Measurements from ENCODE around the gene CASK.

CASK gene

DNA sequence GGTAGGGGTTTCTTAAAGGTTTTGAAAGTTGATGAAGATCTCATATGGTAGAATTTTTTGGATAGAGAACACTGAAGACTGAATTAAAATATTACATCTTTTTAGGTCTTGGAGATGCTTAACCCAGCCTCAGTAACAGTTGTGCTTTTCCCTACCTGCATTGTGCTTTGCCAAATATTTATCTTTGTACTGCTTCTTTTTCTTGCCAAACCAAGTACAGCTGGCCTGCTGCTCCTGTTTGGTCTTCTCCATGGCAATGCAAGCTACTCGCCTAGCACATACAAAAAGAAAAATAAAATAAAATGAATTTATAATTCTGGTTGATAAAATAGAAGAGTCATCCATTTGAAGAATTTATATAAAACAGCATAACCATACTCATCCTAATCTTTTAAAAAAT lies 380.8 kb downstream of the CASK start:
- Histone ChIP-seq H3K4me1 (ENCODE audit: control insufficient read depth, insufficient read depth, low read length) (no peaks in the 10 kb centered on the region), H3K36me3 (ENCODE audit: control insufficient read depth in 2 of 2, insufficient read depth in 2 of 2, low read length in 2 of 2) (peaks cover 0 to 4% of the 10 kb centered on the region in 2 donors), H3K9ac (ENCODE audit: low read length in 2 of 2) (no peak overlapping the region), H3K27ac (ENCODE audit: low read length) (no peak overlapping the region), H3K4me3 (ENCODE audit: low read length in 2 of 2) (no peak overlapping the region), H3K9me3 (ENCODE audit: control insufficient read depth in 2 of 2, low read length in 2 of 2) (no peaks in the 10 kb centered on the region), H3K27me3 (ENCODE audit: control insufficient read depth in 1 of 2, insufficient read depth in 2 of 2, low read length in 2 of 2) (peaks cover 0 to 3% of the 10 kb centered on the region in 2 donors)

DNA sequence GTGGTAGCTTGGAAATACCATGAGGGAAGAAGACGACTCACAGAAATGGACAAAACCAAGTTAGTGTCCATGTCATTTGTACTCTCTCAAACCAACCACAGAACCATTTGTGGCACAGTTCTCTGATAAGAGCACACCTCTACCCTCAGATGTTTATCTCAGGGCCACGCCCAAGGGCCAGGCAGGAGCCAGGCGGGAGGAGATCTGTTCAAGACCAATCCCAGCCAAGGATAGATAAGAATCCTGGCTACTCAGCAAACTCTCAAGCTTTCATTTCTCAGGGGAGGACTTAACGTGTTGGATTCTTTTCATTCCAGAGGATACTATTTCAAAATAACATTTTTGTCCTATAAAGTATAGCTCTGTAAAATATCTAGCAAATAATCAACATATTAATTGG lies 381.2 kb downstream of the CASK start:
- peaks cover 0 to 4% of the 10 kb centered on the region in 2 donors for H3K36me3 ChIP-seq (ENCODE audit: control insufficient read depth in 2 of 2, insufficient read depth in 2 of 2, low read length in 2 of 2)
- H3K4me1 ChIP-seq (ENCODE audit: control insufficient read depth, insufficient read depth, low read length), result no peaks in the 10 kb centered on the region
- H3K27me3 ChIP-seq (ENCODE audit: control insufficient read depth in 1 of 2, insufficient read depth in 2 of 2, low read length in 2 of 2), result peaks cover 0 to 3% of the 10 kb centered on the region in 2 donors
- no peak overlapping the region for H3K27ac ChIP-seq (ENCODE audit: low read length)
- H3K9ac ChIP-seq (ENCODE audit: low read length in 2 of 2), result no peak overlapping the region
- H3K4me3 ChIP-seq (ENCODE audit: low read length in 2 of 2), result no peak overlapping the region
- H3K9me3 ChIP-seq (ENCODE audit: control insufficient read depth in 2 of 2, low read length in 2 of 2), result no peaks in the 10 kb centered on the region

DNA sequence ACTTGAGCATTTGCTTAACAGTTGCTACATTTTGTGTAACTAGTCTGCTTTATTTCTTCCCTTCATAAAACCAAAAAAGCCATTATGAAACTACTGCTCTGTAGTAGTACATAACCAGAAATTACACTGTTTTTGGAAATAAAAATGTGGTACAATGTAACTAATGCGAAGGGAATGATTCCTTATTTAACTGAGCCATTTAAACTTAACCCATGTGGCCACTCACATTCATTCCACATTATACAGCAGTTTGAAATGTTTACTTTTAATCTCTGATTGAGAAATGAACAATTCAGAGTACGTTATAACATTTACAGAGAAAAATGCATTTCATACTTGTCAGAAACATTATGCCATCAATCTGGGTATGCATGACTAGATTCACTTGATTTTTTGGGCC lies 382.0 kb downstream of the CASK start:
- Histone ChIP-seq H3K9me3 (ENCODE audit: control insufficient read depth in 2 of 2, low read length in 2 of 2) (no peaks in the 10 kb centered on the region), H3K27ac (ENCODE audit: low read length) (no peak overlapping the region), H3K27me3 (ENCODE audit: control insufficient read depth in 1 of 2, insufficient read depth in 2 of 2, low read length in 2 of 2) (peaks cover 0 to 3% of the 10 kb centered on the region in 2 donors), H3K4me1 (ENCODE audit: control insufficient read depth, insufficient read depth, low read length) (no peaks in the 10 kb centered on the region), H3K9ac (ENCODE audit: low read length in 2 of 2) (no peak overlapping the region), H3K36me3 (ENCODE audit: control insufficient read depth in 2 of 2, insufficient read depth in 2 of 2, low read length in 2 of 2) (peaks cover 0 to 4% of the 10 kb centered on the region in 2 donors), H3K4me3 (ENCODE audit: low read length in 2 of 2) (no peak overlapping the region)

DNA sequence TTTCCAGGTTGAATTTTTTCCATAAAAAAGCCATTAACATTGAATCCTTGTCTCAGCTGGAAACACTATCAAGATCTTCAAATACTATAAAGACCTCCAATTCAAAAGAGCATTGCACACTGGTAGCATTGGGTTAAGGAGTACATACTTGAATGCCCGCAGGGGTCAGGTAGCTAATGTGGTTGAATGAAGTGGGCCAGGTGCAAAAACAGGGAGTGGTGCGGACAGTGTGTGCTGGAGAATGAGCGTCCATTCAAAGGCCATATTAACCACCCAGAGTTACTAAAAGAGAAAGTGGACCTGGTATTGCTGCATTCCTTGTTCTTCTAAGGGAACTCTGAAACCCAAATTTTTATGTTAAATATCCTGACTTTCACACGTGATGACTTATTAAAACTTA lies 384.6 kb downstream of the CASK start:
- no peak overlapping the region for H3K27ac ChIP-seq (ENCODE audit: low read length)
- H3K36me3 ChIP-seq (ENCODE audit: control insufficient read depth in 2 of 2, insufficient read depth in 2 of 2, low read length in 2 of 2), result peaks cover 0 to 4% of the 10 kb centered on the region in 2 donors
- H3K27me3 ChIP-seq (ENCODE audit: control insufficient read depth in 1 of 2, insufficient read depth in 2 of 2, low read length in 2 of 2), result peaks cover 0 to 3% of the 10 kb centered on the region in 2 donors
- no peak overlapping the region for H3K4me3 ChIP-seq (ENCODE audit: low read length in 2 of 2)
- H3K4me1 ChIP-seq (ENCODE audit: control insufficient read depth, insufficient read depth, low read length), result no peaks in the 10 kb centered on the region
- no peak overlapping the region for H3K9ac ChIP-seq (ENCODE audit: low read length in 2 of 2)
- no peaks in the 10 kb centered on the region for H3K9me3 ChIP-seq (ENCODE audit: control insufficient read depth in 2 of 2, low read length in 2 of 2)

DNA sequence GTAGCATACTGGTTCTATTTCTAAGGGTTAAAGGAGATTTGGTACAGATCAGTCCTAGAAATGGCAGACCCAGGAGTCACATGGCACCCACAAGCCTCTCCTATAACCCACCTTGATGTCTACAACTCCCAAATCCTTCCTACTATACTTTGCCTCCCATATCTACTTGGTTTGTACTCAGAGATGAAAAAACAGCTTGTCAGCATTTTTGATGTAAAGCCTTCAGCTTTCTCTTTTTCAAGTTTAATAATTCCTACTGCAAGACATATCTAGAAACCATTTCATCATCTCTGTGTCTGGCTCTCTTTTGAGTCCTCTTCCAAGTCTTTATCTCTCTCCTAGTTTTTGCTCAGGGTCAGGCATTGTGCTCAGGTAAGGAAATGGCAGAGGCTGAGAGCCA lies 393.3 kb downstream of the CASK start:
- Histone ChIP-seq H3K27me3 (ENCODE audit: control insufficient read depth in 1 of 2, insufficient read depth in 2 of 2, low read length in 2 of 2) (peaks cover 0 to 11% of the 10 kb centered on the region in 2 donors), H3K4me3 (ENCODE audit: low read length in 2 of 2) (no peak overlapping the region)

DNA sequence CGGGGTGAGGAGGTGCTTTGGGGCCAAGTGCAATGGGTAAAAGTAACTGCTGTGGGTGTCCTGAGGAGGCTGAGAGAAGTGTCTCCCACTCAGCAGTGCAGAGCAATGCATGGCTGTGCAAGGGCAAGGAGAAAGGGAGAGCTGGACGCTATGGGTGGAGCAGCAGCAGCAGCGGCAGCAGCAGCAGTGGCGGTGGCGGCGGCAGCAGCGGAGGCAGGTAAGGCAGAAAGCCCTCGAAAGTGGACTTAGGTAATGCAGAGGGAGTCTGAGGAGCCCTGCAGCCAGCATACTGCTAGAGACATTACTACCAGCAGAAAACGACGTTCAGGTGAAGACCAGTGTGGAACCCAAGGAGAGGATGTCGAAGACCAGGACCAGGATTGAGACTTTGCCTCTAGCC lies 394.1 kb downstream of the CASK start:
- Histone ChIP-seq H3K27ac (ENCODE audit: low read length) (no peak overlapping the region), H3K36me3 (ENCODE audit: control insufficient read depth in 2 of 2, insufficient read depth in 2 of 2, low read length in 2 of 2) (peaks cover 9 to 15% of the 10 kb centered on the region in 2 donors), H3K27me3 (ENCODE audit: control insufficient read depth in 1 of 2, insufficient read depth in 2 of 2, low read length in 2 of 2) (peaks cover 0 to 11% of the 10 kb centered on the region in 2 donors), H3K9me3 (ENCODE audit: control insufficient read depth in 2 of 2, low read length in 2 of 2) (no peaks in the 10 kb centered on the region), H3K4me1 (ENCODE audit: control insufficient read depth, insufficient read depth, low read length) (peaks cover 3% of the 10 kb centered on the region), H3K9ac (ENCODE audit: low read length in 2 of 2) (no peak overlapping the region), H3K4me3 (ENCODE audit: low read length in 2 of 2) (no peak overlapping the region)

More for the DNA sequence above, 393.3 kb downstream of the CASK start:
- Histone ChIP-seq H3K27ac (ENCODE audit: low read length) (no peak overlapping the region), H3K4me1 (ENCODE audit: control insufficient read depth, insufficient read depth, low read length) (peaks cover 3% of the 10 kb centered on the region), H3K36me3 (ENCODE audit: control insufficient read depth in 2 of 2, insufficient read depth in 2 of 2, low read length in 2 of 2) (peaks cover 9 to 15% of the 10 kb centered on the region in 2 donors), H3K9me3 (ENCODE audit: control insufficient read depth in 2 of 2, low read length in 2 of 2) (no peaks in the 10 kb centered on the region), H3K9ac (ENCODE audit: low read length in 2 of 2) (no peak overlapping the region)

DNA sequence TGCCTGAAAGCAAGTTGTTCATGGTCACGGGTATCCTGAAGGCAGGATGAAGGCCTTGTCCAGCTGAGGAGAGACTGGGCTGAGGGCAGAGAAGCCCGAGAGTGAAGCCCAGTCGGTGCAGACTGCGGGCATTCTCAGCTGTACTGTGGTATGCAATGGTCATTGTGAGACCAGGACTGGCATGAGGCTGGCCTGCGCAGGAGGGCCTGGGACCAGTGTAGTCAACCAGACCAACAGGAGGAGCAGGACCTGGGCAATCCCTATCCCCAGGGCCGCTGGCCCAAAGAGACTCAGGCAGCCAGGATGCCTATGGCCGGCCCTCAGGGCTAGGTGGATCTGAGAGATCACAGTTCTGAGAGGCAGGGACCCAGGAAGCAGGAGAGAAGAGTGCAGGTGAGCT lies 394.6 kb downstream of the CASK start:
- no peak overlapping the region for H3K9ac ChIP-seq (ENCODE audit: low read length in 2 of 2)
- no peak overlapping the region for H3K27ac ChIP-seq (ENCODE audit: low read length)
- no peak overlapping the region for H3K4me3 ChIP-seq (ENCODE audit: low read length in 2 of 2)
- no peaks in the 10 kb centered on the region for H3K9me3 ChIP-seq (ENCODE audit: control insufficient read depth in 2 of 2, low read length in 2 of 2)
- peaks cover 9 to 15% of the 10 kb centered on the region in 2 donors for H3K36me3 ChIP-seq (ENCODE audit: control insufficient read depth in 2 of 2, insufficient read depth in 2 of 2, low read length in 2 of 2)
- H3K4me1 ChIP-seq (ENCODE audit: control insufficient read depth, insufficient read depth, low read length), result peaks cover 3% of the 10 kb centered on the region
- H3K27me3 ChIP-seq (ENCODE audit: control insufficient read depth in 1 of 2, insufficient read depth in 2 of 2, low read length in 2 of 2), result peaks cover 0 to 11% of the 10 kb centered on the region in 2 donors

DNA sequence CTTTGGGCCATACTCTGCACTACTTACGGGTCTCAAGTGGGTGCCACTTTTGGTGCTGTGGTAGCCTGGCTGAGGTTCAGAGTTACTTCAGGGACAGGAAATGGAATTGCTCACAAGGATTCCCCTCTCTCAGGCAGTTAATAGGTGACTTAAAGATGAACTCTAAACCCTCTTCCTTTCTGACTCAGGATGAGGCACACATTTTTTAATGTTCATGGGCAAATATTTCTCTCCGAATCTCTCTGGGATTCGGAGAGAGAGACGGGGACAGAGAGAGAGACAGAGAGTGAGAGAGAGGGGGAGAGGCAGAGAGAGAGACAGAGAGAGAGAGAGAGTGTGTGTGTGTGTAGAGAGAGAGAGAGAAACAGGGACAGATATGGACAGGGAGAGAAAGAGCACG lies 396.4 kb downstream of the CASK start:
- peaks cover 0 to 11% of the 10 kb centered on the region in 2 donors for H3K27me3 ChIP-seq (ENCODE audit: control insufficient read depth in 1 of 2, insufficient read depth in 2 of 2, low read length in 2 of 2)
- H3K9ac ChIP-seq (ENCODE audit: low read length in 2 of 2), result no peak overlapping the region
- H3K27ac ChIP-seq (ENCODE audit: low read length), result no peak overlapping the region
- H3K4me1 ChIP-seq (ENCODE audit: control insufficient read depth, insufficient read depth, low read length), result peaks cover 3% of the 10 kb centered on the region
- H3K36me3 ChIP-seq (ENCODE audit: control insufficient read depth in 2 of 2, insufficient read depth in 2 of 2, low read length in 2 of 2), result peaks cover 9 to 15% of the 10 kb centered on the region in 2 donors
- no peak overlapping the region for H3K4me3 ChIP-seq (ENCODE audit: low read length in 2 of 2)
- no peaks in the 10 kb centered on the region for H3K9me3 ChIP-seq (ENCODE audit: control insufficient read depth in 2 of 2, low read length in 2 of 2)

DNA sequence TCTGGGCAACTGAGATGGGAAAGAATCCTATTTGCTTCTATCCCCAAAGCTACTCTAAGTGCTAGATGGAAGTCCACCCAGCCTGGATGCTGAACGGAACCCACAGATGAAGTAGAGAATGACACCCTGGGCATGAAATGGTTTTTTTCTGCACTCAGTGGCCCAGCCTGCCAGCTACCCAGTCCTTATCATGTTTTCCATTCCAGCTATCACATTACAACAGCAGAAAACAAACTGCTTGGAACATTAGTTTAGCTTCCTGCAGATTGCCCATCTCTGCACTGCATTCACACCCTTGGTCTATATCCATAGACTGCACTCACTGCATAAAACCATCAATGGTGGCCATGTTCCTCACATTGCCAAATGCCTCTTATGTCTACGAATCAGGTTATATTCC lies 397.1 kb downstream of the CASK start:
- H3K9me3 ChIP-seq (ENCODE audit: control insufficient read depth in 2 of 2, low read length in 2 of 2), result no peaks in the 10 kb centered on the region
- H3K27ac ChIP-seq (ENCODE audit: low read length), result no peak overlapping the region
- H3K9ac ChIP-seq (ENCODE audit: low read length in 2 of 2), result no peak overlapping the region

DNA sequence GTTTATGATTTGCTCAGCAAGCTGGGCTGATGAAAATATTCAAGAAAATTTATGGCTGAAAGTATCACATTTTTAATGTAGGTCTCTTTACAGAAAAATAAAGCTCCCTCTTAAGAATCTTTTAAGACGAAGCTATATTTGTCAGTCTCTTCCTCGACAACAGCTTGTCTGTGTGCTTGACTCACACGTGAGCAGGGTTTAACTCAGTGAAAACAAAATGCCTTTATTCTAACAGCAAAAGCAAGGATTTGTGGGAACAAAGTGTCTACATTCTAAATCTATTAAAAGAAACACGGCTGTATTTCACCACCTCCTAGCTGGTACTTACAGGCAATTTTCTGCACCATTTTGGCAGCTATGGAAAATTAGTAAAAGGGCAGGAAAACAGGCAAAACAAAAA lies 400.7 kb downstream of the CASK start:
- Histone ChIP-seq H3K9me3 (ENCODE audit: control insufficient read depth in 2 of 2, low read length in 2 of 2) (no peaks in the 10 kb centered on the region), H3K36me3 (ENCODE audit: control insufficient read depth in 2 of 2, insufficient read depth in 2 of 2, low read length in 2 of 2) (no peaks in the 10 kb centered on the region), H3K4me3 (ENCODE audit: low read length in 2 of 2) (no peak overlapping the region), H3K4me1 (ENCODE audit: control insufficient read depth, insufficient read depth, low read length) (peaks cover 3% of the 10 kb centered on the region), H3K27ac (ENCODE audit: low read length) (no peak overlapping the region), H3K9ac (ENCODE audit: low read length in 2 of 2) (no peak overlapping the region), H3K27me3 (ENCODE audit: control insufficient read depth in 1 of 2, insufficient read depth in 2 of 2, low read length in 2 of 2) (peaks cover 0 to 7% of the 10 kb centered on the region in 2 donors)

More for the DNA sequence above, 397.1 kb downstream of the CASK start:
- Histone ChIP-seq H3K36me3 (ENCODE audit: control insufficient read depth in 2 of 2, insufficient read depth in 2 of 2, low read length in 2 of 2) (peaks cover 9 to 15% of the 10 kb centered on the region in 2 donors), H3K27me3 (ENCODE audit: control insufficient read depth in 1 of 2, insufficient read depth in 2 of 2, low read length in 2 of 2) (peaks cover 0 to 11% of the 10 kb centered on the region in 2 donors), H3K4me3 (ENCODE audit: low read length in 2 of 2) (no peak overlapping the region), H3K4me1 (ENCODE audit: control insufficient read depth, insufficient read depth, low read length) (peaks cover 3% of the 10 kb centered on the region)

DNA sequence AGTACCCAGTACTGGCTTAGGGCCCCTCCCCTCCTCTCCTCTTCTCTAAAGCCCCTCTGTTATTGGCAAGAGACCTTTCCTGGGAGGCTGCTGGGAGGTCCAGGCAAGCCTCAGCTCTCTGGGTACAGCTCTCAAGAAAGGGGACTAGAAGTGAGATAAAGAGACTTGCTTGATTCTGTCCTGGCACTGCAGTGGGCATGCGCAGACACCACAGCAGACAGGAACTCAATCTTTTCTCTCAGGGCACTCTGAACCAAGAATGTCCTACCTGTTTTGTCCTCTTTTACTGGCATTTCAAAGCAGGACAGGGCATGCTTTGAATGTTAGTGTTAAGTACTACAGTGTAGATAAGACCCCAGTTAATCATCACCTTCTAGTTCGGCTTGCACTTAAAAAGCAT lies 401.3 kb downstream of the CASK start:
- Histone ChIP-seq H3K27me3 (ENCODE audit: control insufficient read depth in 1 of 2, insufficient read depth in 2 of 2, low read length in 2 of 2) (peaks cover 0 to 7% of the 10 kb centered on the region in 2 donors), H3K4me1 (ENCODE audit: control insufficient read depth, insufficient read depth, low read length) (peaks cover 3% of the 10 kb centered on the region), H3K9me3 (ENCODE audit: control insufficient read depth in 2 of 2, low read length in 2 of 2) (no peaks in the 10 kb centered on the region), H3K9ac (ENCODE audit: low read length in 2 of 2) (no peak overlapping the region), H3K4me3 (ENCODE audit: low read length in 2 of 2) (no peak overlapping the region), H3K36me3 (ENCODE audit: control insufficient read depth in 2 of 2, insufficient read depth in 2 of 2, low read length in 2 of 2) (no peaks in the 10 kb centered on the region), H3K27ac (ENCODE audit: low read length) (no peak overlapping the region)
